ENCODE results near the gene MYL6B. TPM values are rescaled to one million over a fixed set of nuclear protein-coding genes. Genes with fewer than 3 reads are reported as not detected.
"Not testable (repeated sequence)": the region's sequence is repeated elsewhere in the genome, so short reads cannot be mapped to it uniquely, and the experiment has no call there.

Gene MYL6B
- total RNA-seq, 1 donor from 2014 or later, result 131 TPM

DNA sequence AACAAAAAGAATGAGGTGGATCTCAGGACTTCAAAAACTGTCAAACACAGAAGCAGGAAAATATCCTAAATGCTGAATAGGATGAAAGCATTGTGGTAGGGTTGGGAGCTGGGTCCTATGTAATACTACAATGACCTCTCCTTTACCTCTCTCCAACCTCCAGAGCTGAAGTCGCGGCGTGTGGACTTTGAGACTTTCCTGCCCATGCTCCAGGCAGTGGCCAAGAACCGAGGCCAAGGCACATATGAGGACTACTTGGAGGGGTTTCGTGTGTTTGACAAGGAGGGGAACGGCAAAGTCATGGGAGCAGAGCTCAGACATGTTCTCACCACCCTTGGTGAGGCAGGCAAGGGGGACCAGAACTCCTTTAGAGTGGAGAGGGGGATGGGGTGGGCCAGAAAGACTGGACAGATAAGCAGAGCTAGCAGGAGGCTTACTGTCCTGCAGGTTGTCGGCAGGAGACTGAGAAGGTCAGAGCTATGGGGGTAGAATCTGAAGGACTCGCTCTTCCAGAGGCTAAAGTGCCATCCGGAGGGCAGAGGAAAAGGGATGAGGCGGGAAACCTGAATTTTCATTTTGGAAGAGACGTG is 3.0 kb downstream of the MYL6B start:
- H3K27me3 Mint-ChIP-seq (ENCODE audit: insufficient read depth, low read depth), result peaks cover 27% of the 10 kb centered on the region
- Histone ChIP-seq H3K4me2 (no peak overlapping the region), H3K79me2 (ENCODE audit: low read depth) (peaks cover 41% of the 10 kb centered on the region), H3K9ac (no peak overlapping the region), H2AFZ (replicated peaks) (no peak overlapping the region), H3F3A (ENCODE audit: low read depth) (peaks cover 58% of the 10 kb centered on the region), H3K4me3 (no peak overlapping the region), H3K27ac (no peak overlapping the region), H4K20me1 (ENCODE audit: low read depth) (peaks cover 19% of the 10 kb centered on the region), H3K27me3 (no peaks in the 10 kb centered on the region), H3K36me3 (no peaks in the 10 kb centered on the region), H3K4me1 (peaks cover 29% of the 10 kb centered on the region), H3K9me3 (ENCODE audit: low read depth) (no peaks in the 10 kb centered on the region)
- peak overlapping the region; percentile 70 for H3K27ac Mint-ChIP-seq
- peaks cover 29% of the 10 kb centered on the region for H3K36me3 Mint-ChIP-seq
- peaks cover 56% of the 10 kb centered on the region for H3K4me1 Mint-ChIP-seq
- TF ChIP-seq EZH2 (IDR thresholded peaks at IDR 0.05), result no peak
- TF ChIP-seq EZH2phosphoT487 (IDR thresholded peaks at IDR 0.05), result no peak
- TF ChIP-seq, protein P1, sequence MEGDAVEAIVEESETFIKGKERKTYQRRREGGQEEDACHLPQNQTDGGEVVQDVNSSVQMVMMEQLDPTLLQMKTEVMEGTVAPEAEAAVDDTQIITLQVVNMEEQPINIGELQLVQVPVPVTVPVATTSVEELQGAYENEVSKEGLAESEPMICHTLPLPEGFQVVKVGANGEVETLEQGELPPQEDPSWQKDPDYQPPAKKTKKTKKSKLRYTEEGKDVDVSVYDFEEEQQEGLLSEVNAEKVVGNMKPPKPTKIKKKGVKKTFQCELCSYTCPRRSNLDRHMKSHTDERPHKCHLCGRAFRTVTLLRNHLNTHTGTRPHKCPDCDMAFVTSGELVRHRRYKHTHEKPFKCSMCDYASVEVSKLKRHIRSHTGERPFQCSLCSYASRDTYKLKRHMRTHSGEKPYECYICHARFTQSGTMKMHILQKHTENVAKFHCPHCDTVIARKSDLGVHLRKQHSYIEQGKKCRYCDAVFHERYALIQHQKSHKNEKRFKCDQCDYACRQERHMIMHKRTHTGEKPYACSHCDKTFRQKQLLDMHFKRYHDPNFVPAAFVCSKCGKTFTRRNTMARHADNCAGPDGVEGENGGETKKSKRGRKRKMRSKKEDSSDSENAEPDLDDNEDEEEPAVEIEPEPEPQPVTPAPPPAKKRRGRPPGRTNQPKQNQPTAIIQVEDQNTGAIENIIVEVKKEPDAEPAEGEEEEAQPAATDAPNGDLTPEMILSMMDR (IDR thresholded peaks at IDR 0.05), result no peak
- no peaks in the 10 kb centered on the region for H3K9me3 Mint-ChIP-seq
- no peak for DNase-seq (ENCODE audit: low spot score)
- peak overlapping the region; percentile 58 for H3K4me3 Mint-ChIP-seq

DNA sequence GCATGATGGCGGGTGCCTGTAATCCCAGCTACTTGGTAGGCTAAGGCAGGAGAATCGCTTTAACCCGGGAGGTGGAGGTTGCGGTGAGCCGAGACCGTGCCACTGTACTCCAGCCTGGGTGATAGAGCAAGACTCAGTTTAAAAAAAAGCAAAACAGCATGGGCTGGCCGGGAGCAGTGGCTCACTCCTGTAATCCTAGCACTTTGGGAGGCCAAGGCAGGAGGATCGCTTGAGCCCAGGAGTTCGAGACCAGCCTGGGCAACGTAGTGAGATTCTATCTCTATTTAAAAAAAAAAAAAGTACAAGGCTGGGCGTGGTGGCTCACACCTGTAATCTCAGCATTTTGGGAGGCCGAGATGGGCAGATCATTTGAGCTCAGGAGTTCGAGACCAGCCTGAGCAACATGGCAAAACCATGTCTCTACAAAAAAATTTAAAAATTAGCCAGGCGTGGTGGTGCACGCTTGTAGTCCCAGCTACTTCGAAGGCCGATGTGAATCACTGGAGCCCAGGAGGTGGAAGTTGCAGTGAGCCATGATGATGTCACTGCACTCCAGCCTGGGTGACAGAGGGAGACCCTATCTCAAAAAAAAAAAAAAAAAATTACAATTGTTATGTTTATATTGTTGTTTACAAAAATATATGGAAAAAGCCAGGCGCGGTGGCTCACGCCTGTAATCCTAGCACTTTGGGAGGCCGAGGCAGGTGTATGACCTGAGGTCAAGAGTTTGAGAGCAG is 4.2 kb downstream of the MYL6B start:
- H3K36me3 ChIP-seq; DNase-seq (ENCODE audit: low spot score); H3K9me3 ChIP-seq (ENCODE audit: low read depth); H3K9ac ChIP-seq; H3K9me3 Mint-ChIP-seq; H3K27me3 ChIP-seq; H2AFZ ChIP-seq (replicated peaks): not testable (repeated sequence)
- Histone ChIP-seq H3K27ac (peak overlapping the region; percentile 89), H4K20me1 (ENCODE audit: low read depth) (peaks cover 32% of the 10 kb centered on the region), H3K4me1 (peaks cover 38% of the 10 kb centered on the region), H3F3A (ENCODE audit: low read depth) (peaks cover 61% of the 10 kb centered on the region), H3K4me3 (peak overlapping the region; percentile 73), H3K4me2 (peak overlapping the region; percentile 90), H3K79me2 (ENCODE audit: low read depth) (peaks cover 45% of the 10 kb centered on the region)
- Mint-ChIP-seq H3K4me1 (peaks cover 62% of the 10 kb centered on the region), H3K36me3 (peaks cover 38% of the 10 kb centered on the region), H3K27ac (peak overlapping the region; percentile 97), H3K4me3 (peak overlapping the region; percentile 99), H3K27me3 (ENCODE audit: insufficient read depth, low read depth) (peaks cover 27% of the 10 kb centered on the region)

GRCh38 chr12:56157201-56158028 is 5.0 kb downstream of the MYL6B start:
- peak overlapping the region; percentile 17 for H3K9ac ChIP-seq
- H3K36me3 Mint-ChIP-seq, result peaks cover 45% of the 10 kb centered on the region
- H3K79me2 ChIP-seq (ENCODE audit: low read depth), result peaks cover 45% of the 10 kb centered on the region

More at GRCh38 chr12:56157201-56158028, 5.0 kb downstream of the MYL6B start:
- Histone ChIP-seq H3K4me3 (peak overlapping the region; percentile 73), H3K9me3 (ENCODE audit: low read depth) (no peaks in the 10 kb centered on the region), H2AFZ (replicated peaks) (no peak overlapping the region), H3K27ac (peak overlapping the region; percentile 89), H3K4me2 (peak overlapping the region; percentile 90), H3K36me3 (no peaks in the 10 kb centered on the region), H4K20me1 (ENCODE audit: low read depth) (peaks cover 40% of the 10 kb centered on the region), H3F3A (ENCODE audit: low read depth) (peaks cover 62% of the 10 kb centered on the region), H3K4me1 (peaks cover 46% of the 10 kb centered on the region), H3K27me3 (no peaks in the 10 kb centered on the region)
- no peak for TF ChIP-seq EZH2 (IDR thresholded peaks at IDR 0.05)
- TF ChIP-seq, protein P1 (IDR thresholded peaks at IDR 0.05), result peak; percentile 63
- peaks cover 69% of the 10 kb centered on the region for H3K4me1 Mint-ChIP-seq
- H3K27ac Mint-ChIP-seq, result peak overlapping the region; percentile 97
- no peaks in the 10 kb centered on the region for H3K9me3 Mint-ChIP-seq
- H3K4me3 Mint-ChIP-seq, result peak overlapping the region; percentile 99
- peak; percentile 90 for DNase-seq (ENCODE audit: low spot score)
- H3K27me3 Mint-ChIP-seq (ENCODE audit: insufficient read depth, low read depth), result peaks cover 28% of the 10 kb centered on the region
